ENCODE results near the gene LHX3. TPM values are rescaled to one million over a fixed set of nuclear protein-coding genes. Genes with fewer than 3 reads are reported as not detected.

The LHX3 gene
- total RNA-seq, 1 experiment from 2014 or later = 0.22 TPM

DNA sequence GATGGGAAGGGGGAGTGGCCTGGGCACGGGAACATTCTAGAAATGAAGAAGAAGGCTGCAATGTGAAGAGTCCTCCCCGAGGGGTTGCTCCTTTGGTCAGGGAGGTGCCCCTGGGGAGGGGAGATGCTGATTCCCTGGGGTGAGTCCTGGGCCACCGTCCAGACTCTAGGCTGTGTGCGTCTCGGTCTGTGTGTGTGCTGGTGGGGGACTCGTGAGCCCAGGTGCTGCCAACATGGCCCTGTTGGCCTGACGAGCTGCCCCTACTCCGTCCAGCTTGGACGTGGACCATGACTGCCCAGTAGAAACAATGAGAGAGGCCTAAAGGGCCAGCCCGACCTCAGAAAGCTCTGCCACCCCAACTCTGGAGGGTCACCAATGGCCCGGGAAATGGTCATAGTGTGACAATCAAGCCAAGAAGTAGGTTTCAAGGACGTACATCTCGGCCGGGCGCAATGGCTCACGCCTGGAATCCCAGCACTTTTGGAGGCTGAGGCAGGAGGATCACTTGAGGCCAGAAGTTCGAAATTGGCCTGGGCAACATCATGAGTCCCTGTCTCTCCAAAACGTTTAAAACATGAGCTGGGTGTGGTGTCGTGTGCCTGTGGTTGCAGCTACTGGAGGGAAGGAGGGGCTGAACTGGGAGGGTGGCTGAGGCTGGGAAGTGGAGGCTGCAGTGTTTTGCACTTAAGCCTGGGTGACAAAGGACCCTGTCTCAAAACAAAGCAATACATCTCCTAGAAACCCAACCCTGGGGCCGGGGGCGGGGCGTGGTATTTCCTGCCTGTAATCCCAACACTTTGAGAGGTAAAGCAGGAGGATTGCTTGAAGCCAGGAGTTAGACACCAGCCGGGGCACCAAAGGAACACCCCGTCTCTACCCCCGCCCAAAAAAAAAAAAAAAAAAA, 17.0 kb downstream of the LHX3 start:
- no peaks in the 10 kb centered on the region for H3K9me2 ChIP-seq (ENCODE audit: insufficient read depth)
- no peak overlapping the region for H3K4me3 ChIP-seq
- H3K4me2 ChIP-seq = no peak overlapping the region
- intact Hi-C loops (cut with micrococcal nuclease; ENCODE audit: unreplicated experiment) = no loop called here
- no peaks in the 10 kb centered on the region for H4K20me1 ChIP-seq (ENCODE audit: insufficient read depth)
- no peaks in the 10 kb centered on the region for H3K79me2 ChIP-seq (ENCODE audit: low read depth)
- DNase-seq = no peak
- H3K4me1 ChIP-seq (replicated peaks; ENCODE audit: insufficient read depth) = no peaks in the 10 kb centered on the region
- H2AFZ ChIP-seq = no peak overlapping the region
- BruUV-seq (replicated peaks) = no TSS peak
- ChIA-PET CTCF (no interaction called here), POLR2A (ENCODE audit: unreplicated experiment) (interaction anchor here (0.6 kb wide), 1 partner anchor 75 kb away, joined by 17 read pairs; no protein-coding TSS in a partner anchor)
- H3K36me3 ChIP-seq (ENCODE audit: low read depth) = no peaks in the 10 kb centered on the region
- no peak overlapping the region for H3K27ac ChIP-seq
- no peaks in the 10 kb centered on the region for H3K9me3 ChIP-seq (ENCODE audit: insufficient read depth, low read depth)
- H3F3A ChIP-seq (ENCODE audit: insufficient read depth, low read depth) = no peaks in the 10 kb centered on the region
- H3K27me3 ChIP-seq (ENCODE audit: insufficient read depth, low read depth) = peaks cover 40% of the 10 kb centered on the region
- TF ChIP-seq CTCF (conservative IDR thresholded peaks at IDR 0.05) (no peak), EZH2 (IDR thresholded peaks at IDR 0.05; ENCODE audit: low read depth) (no peak)

DNA sequence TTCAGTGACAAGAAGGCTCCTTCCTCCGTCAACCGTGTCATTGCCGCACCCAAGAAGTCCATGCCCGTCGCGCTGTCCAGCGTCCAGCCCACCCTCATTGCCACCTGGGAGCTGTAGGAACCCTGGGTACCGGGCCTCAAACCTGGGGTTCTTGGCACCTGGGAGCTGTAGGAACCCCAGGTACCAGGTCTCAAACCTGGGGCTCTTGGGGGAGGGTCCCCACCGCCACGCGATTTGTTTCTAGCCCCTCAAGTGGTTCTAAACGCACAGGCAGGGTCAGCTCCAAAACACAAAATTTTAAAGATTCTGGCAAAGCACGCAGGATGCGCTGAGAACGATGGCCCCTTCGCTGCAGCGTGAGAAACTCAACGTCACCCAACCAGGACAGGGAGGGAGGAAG, 17.7 kb downstream of the LHX3 start:
- Histone ChIP-seq H4K20me1 (ENCODE audit: insufficient read depth) (no peaks in the 10 kb centered on the region), H3K9me3 (ENCODE audit: insufficient read depth, low read depth) (no peaks in the 10 kb centered on the region), H3F3A (ENCODE audit: insufficient read depth, low read depth) (no peaks in the 10 kb centered on the region), H3K79me2 (ENCODE audit: low read depth) (no peaks in the 10 kb centered on the region), H3K9me2 (ENCODE audit: insufficient read depth) (no peaks in the 10 kb centered on the region), H3K4me1 (replicated peaks; ENCODE audit: insufficient read depth) (no peaks in the 10 kb centered on the region), H3K27me3 (ENCODE audit: insufficient read depth, low read depth) (peaks cover 40% of the 10 kb centered on the region), H3K4me2 (no peak overlapping the region), H3K27ac (no peak overlapping the region), H2AFZ (no peak overlapping the region), H3K4me3 (no peak overlapping the region), H3K36me3 (ENCODE audit: low read depth) (no peaks in the 10 kb centered on the region)
- BruUV-seq (replicated peaks) = no TSS peak
- intact Hi-C loops (cut with micrococcal nuclease; ENCODE audit: unreplicated experiment) = no loop called here
- ChIA-PET CTCF (no interaction called here), POLR2A (ENCODE audit: unreplicated experiment) (no interaction called here)
- TF ChIP-seq CTCF (conservative IDR thresholded peaks at IDR 0.05) = no peak
- TF ChIP-seq EZH2 (IDR thresholded peaks at IDR 0.05; ENCODE audit: low read depth) = no peak
- no peak for DNase-seq

- H3K27ac ChIP-seq = no peak overlapping the region
- CTCF ChIA-PET = interaction anchor here (0.6 kb wide), 1 partner anchor 551 kb away, joined by 4 read pairs; no protein-coding TSS in a partner anchor
- peaks cover 35% of the 10 kb centered on the region for H3K27me3 ChIP-seq (ENCODE audit: insufficient read depth, low read depth)
Observed at GRCh38 chr9:136186386-136186785, 18.5 kb downstream of the LHX3 start.

More at GRCh38 chr9:136186386-136186785, 18.5 kb downstream of the LHX3 start:
- H3K9me2 ChIP-seq (ENCODE audit: insufficient read depth) = no peaks in the 10 kb centered on the region
- intact Hi-C loops (cut with micrococcal nuclease; ENCODE audit: unreplicated experiment) = no loop called here
- H3K4me2 ChIP-seq = no peak overlapping the region
- no peak overlapping the region for H3K4me3 ChIP-seq
- H3F3A ChIP-seq (ENCODE audit: insufficient read depth, low read depth) = no peaks in the 10 kb centered on the region
- H3K9me3 ChIP-seq (ENCODE audit: insufficient read depth, low read depth) = no peaks in the 10 kb centered on the region
- no peaks in the 10 kb centered on the region for H3K4me1 ChIP-seq (replicated peaks; ENCODE audit: insufficient read depth)
- H3K79me2 ChIP-seq (ENCODE audit: low read depth) = no peaks in the 10 kb centered on the region
- H3K36me3 ChIP-seq (ENCODE audit: low read depth) = no peaks in the 10 kb centered on the region
- no peaks in the 10 kb centered on the region for H4K20me1 ChIP-seq (ENCODE audit: insufficient read depth)
- H2AFZ ChIP-seq = no peak overlapping the region
- TF ChIP-seq CTCF (conservative IDR thresholded peaks at IDR 0.05) = no peak
- TF ChIP-seq EZH2 (IDR thresholded peaks at IDR 0.05; ENCODE audit: low read depth) = no peak
- DNase-seq = no peak
- BruUV-seq (replicated peaks) = no TSS peak
- POLR2A ChIA-PET (ENCODE audit: unreplicated experiment) = interaction anchor here (0.5 kb wide), 1 partner anchor 837 kb away, joined by 4 read pairs; no protein-coding TSS in a partner anchor

Data from PC-9 (cell line).